Activated CD4-positive, alpha-beta T cell treated with anti-CD3 and anti-CD28 coated beads for 24 hours (primary cell): ENCODE results near the gene SUSD1.
A peak's percentile ranks its signal among the peaks of the same experiment; 100 is the strongest.
"Not testable (repeated sequence)": the region's sequence is repeated elsewhere in the genome, so short reads cannot be mapped to it uniquely, and the experiment has no call there.

Experiments
- DNase-seq, 2 donors: peaks; one replicate each; pipeline ENCODE4 v3.0.0-alpha.2; 2020; ENCODE audit warnings: low read depth in 2 of 2

The SUSD1 gene

DNA sequence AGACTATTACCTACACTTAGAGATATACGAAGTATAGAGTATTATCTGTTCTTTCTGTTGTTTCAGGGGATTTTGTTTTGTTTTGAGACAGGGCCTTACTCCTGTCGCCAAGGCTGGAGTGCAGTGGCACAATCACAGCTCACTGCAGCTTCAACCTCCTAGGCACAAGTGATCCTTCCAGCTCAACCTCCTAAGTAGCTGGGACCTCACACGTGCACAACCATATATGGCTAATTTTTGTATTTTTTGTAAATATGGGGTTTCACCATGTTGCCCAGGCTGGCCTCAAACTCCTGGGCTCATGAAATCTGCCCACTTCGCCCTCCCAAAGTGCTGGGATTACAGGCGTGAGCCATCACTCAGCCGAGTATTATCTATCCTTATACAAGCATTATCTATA is 45.9 kb downstream of the SUSD1 start:
- DNase-seq = no peak

- not testable (repeated sequence) for DNase-seq
Measured at GRCh38 chr9:112128399-112128798, 46.7 kb downstream of the SUSD1 start.

DNA sequence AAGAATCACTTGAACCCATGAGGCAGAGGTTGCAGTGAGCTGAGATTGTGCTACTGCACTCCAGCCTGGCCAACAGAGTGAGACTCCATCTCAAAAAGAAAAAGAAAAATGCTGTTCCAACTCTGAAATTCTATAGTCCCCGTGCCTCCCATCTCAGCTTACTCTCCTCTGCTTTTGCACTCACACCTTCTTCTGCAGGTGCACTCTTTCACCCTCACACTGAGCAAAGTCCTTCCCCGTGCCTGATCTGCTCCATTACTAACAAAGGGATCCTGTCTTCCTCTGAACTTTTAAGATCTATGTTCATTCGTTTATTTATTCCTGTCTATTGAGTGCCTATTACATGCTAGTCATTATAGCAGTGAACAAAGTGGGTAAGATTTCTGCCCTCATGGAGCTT is 47.8 kb downstream of the SUSD1 start:
- DNase-seq = no peak

- DNase-seq = no peak
Measured at GRCh38 chr9:112125951-112126388, 49.1 kb downstream of the SUSD1 start.

GRCh38 chr9:112124156-112124555 is 50.9 kb downstream of the SUSD1 start:
- no peak for DNase-seq

GRCh38 chr9:112121633-112122032 is 53.5 kb downstream of the SUSD1 start:
- no peak for DNase-seq

DNA sequence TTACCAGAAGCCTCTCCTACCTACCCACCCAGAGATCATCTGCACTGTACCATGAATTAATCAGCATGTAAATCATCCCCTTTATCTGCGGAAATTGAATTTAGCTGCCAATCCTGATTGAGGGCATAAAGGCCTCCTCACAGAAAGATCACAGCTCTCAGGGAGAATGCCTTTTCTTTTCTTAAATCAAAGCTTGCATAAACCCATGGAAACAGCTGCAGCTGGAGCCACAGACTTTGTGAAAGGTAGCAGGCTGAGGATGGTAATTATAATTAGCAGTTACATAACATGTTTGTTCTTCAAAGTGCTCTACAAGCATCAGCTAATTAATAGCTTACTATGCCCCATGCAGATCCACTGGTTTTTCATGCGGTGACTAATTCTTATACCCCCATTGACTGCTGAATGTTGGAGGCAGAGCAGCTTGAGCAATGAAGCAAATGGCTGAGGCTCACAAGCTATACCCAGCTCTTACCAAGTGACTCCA is 54.6 kb downstream of the SUSD1 start:
- no peak for DNase-seq

DNA sequence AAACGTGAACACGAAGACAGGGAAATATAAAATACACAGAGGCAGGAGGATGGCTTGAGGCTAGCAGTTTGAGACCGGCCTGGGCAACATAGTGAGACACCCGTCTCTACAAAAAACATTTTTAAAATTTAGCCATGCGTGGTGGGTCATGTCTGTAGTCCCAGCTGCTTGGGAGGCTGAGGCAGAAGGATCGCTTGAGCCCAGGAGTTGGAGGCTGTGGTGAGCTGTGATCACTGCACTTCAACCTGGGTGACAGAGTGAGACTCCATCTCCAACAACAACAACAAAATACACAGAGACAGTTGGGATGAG is 55.1 kb downstream of the SUSD1 start:
- no peak for DNase-seq

- no peak for DNase-seq
Measured at GRCh38 chr9:112119225-112120029, 55.7 kb downstream of the SUSD1 start.

GRCh38 chr9:112118009-112118408 is 57.1 kb downstream of the SUSD1 start:
- DNase-seq = no peak

DNA sequence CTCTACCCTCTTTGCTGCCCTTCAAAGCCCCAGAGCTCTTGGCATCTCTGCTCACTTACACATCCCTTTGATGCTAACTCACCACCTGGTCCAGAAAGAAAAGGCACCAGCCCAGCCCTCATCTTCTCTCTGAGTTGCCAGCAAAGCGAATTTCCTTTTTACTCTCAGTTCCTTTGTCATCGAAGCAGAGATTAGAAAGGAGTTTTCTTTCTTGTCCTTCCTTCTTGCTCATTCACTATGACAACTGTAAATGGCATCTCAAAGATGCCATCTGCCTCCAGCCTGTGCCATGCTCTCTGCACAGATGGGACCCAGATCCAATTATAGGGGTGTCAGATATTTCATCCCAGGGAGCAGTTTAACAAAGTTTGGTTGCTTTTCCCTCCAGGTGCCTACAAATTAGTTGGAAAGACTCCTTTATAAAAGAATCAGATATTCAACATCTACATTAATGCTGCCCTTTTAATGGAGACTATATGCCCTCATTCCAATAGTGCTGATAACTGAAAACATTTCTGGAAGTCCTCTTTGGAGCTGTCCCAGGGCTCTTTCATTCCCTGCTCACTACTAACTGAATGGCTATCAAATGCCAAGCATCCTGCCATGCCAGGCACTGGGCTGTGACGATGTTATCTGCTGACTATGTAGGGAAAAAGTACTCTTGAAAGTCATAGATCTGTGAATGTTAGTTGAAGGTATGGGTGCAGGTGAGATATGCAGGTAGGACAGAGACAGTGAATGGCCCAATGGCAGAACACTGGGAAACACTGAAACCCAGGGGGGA is 58.9 kb downstream of the SUSD1 start:
- no peak for DNase-seq

DNA sequence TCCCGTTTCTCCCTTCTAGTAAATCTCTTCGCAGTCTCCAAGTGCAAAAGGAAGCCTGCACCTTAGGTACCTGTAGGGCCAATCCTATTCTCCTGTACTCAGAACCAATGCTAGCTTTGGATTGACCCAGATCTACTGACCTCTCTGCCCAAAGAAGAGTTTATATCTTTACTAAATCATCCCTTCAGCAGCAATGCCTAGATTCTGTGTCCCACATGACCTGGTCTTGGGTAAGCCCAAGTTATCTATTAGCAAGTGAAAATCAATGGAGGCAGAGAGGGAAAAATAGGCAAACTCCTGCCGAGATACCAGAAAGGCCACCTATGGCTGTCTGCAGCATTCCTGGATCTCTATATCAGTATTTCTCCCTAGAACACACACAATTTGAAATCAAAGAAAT is 60.0 kb downstream of the SUSD1 start:
- no peak for DNase-seq

DNA sequence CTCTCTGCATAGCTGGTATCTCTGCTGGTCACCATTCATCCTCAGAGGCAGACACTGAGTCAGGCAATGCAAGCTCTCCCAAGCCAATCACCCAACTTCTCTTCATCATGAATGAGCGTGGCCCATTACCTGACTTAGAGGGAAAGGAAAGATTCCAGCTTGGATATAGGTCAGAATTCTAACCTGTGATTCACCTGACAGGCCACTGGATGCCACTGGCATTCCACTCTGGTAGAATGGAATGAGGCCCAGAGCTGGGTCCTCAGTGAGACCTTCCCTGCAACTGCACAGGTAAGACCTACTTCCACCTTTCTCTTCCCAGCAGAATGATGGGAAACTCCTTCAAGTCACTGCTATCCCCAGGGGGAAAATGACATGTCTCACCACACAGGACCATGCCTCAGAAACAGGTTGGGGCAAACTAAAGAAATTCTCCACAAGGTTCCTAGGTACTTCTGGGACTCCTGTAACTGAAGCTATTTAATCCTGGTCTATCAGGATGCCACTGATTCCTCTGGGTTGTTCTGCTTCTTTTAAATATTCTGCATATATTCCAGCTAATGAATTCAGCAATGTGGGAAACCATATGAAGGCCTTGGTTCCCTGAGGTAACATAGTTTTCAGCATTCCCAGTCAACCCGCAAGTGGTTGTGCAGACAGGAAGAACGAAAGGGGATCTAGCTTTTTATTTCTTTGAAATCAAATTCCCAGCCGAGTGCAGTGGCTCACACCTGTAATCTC is 62.0 kb downstream of the SUSD1 start:
- no peak for DNase-seq

- DNase-seq = no peak
Measured at GRCh38 chr9:112112519-112112918, 62.6 kb downstream of the SUSD1 start.

- DNase-seq = no peak
Measured at GRCh38 chr9:112111461-112111860, 63.6 kb downstream of the SUSD1 start.

GRCh38 chr9:112110777-112111113 is 64.4 kb downstream of the SUSD1 start:
- no peak for DNase-seq

- no peak for DNase-seq
Measured at GRCh38 chr9:112110094-112110776, 64.9 kb downstream of the SUSD1 start.

GRCh38 chr9:112104901-112105300 is 70.2 kb downstream of the SUSD1 start:
- no peak for DNase-seq

- no peak for DNase-seq
Measured at GRCh38 chr9:112104401-112104800, 70.7 kb downstream of the SUSD1 start.

- no peak for DNase-seq
Measured at GRCh38 chr9:112103405-112103804, 71.7 kb downstream of the SUSD1 start.

GRCh38 chr9:112097712-112098688 is 77.1 kb downstream of the SUSD1 start:
- peak; percentile 51 to 65 for DNase-seq
